Measurements from ENCODE around the gene CXCR6. TPM values are rescaled to one million over a fixed set of nuclear protein-coding genes. Genes with fewer than 3 reads are reported as not detected.

The CXCR6 gene
- total RNA-seq, 2 donors from 2014 or later = not detected

GRCh38 chr3:45912435-45912834, 30.8 kb upstream of the CXCR6 start:
- Histone ChIP-seq H3K9ac (ENCODE audit: extremely low read depth, low read length, poor library complexity, severe bottlenecking) (no peak overlapping the region), H3K27ac (ENCODE audit: low read depth, low read length) (no peak overlapping the region), H3K27me3 (ENCODE audit: control insufficient read depth, insufficient read depth, low read length, poor library complexity, severe bottlenecking) (peaks cover 17% of the 10 kb centered on the region), H3K36me3 (ENCODE audit: control insufficient read depth, insufficient read depth, low read length) (no peaks in the 10 kb centered on the region), H3K4me1 (ENCODE audit: control insufficient read depth, insufficient read depth, low read length) (no peaks in the 10 kb centered on the region), H3K9me3 (ENCODE audit: control insufficient read depth, low read length) (no peaks in the 10 kb centered on the region), H3K4me3 (ENCODE audit: low read length) (no peak overlapping the region)
- TF ChIP-seq, protein P1, sequence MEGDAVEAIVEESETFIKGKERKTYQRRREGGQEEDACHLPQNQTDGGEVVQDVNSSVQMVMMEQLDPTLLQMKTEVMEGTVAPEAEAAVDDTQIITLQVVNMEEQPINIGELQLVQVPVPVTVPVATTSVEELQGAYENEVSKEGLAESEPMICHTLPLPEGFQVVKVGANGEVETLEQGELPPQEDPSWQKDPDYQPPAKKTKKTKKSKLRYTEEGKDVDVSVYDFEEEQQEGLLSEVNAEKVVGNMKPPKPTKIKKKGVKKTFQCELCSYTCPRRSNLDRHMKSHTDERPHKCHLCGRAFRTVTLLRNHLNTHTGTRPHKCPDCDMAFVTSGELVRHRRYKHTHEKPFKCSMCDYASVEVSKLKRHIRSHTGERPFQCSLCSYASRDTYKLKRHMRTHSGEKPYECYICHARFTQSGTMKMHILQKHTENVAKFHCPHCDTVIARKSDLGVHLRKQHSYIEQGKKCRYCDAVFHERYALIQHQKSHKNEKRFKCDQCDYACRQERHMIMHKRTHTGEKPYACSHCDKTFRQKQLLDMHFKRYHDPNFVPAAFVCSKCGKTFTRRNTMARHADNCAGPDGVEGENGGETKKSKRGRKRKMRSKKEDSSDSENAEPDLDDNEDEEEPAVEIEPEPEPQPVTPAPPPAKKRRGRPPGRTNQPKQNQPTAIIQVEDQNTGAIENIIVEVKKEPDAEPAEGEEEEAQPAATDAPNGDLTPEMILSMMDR (conservative IDR thresholded peaks at IDR 0.05) = no peak
- no peak for DNase-seq
- Mint-ChIP-seq H3K27me3 (ENCODE audit: insufficient read depth) (peaks cover 10% of the 10 kb centered on the region), H3K4me3 (no peak overlapping the region), H3K36me3 (ENCODE audit: low read depth) (no peaks in the 10 kb centered on the region), H3K4me1 (no peaks in the 10 kb centered on the region), H3K9me3 (no peaks in the 10 kb centered on the region), H3K27ac (no peak overlapping the region)
- 90 to 93% methylated on average over 6 of the region's 6 CpGs for WGBS, 2 experiments (ENCODE audit: insufficient coverage in 1 of 2, insufficient read length in 1 of 2)

- Histone ChIP-seq H3K4me1 (ENCODE audit: control insufficient read depth, insufficient read depth, low read length) (no peaks in the 10 kb centered on the region), H3K27me3 (ENCODE audit: control insufficient read depth, insufficient read depth, low read length, poor library complexity, severe bottlenecking) (peaks cover 17% of the 10 kb centered on the region), H3K9me3 (ENCODE audit: control insufficient read depth, low read length) (no peaks in the 10 kb centered on the region), H3K27ac (ENCODE audit: low read depth, low read length) (no peak overlapping the region), H3K4me3 (ENCODE audit: low read length) (no peak overlapping the region), H3K36me3 (ENCODE audit: control insufficient read depth, insufficient read depth, low read length) (no peaks in the 10 kb centered on the region), H3K9ac (ENCODE audit: extremely low read depth, low read length, poor library complexity, severe bottlenecking) (no peak overlapping the region)
- TF ChIP-seq, protein P1 (conservative IDR thresholded peaks at IDR 0.05) = no peak
- Mint-ChIP-seq H3K27ac (no peak overlapping the region), H3K36me3 (ENCODE audit: low read depth) (peaks cover 8% of the 10 kb centered on the region), H3K4me1 (no peaks in the 10 kb centered on the region), H3K27me3 (ENCODE audit: insufficient read depth) (peaks cover 7% of the 10 kb centered on the region), H3K4me3 (no peak overlapping the region), H3K9me3 (no peaks in the 10 kb centered on the region)
- WGBS, 2 experiments (ENCODE audit: insufficient coverage in 1 of 2, insufficient read length in 1 of 2) = 89 to 93% methylated on average over 6 to 7 of the region's 7 CpGs
- no peak for DNase-seq
Observed at GRCh38 chr3:45914362-45915058, 28.8 kb upstream of the CXCR6 start.

DNA sequence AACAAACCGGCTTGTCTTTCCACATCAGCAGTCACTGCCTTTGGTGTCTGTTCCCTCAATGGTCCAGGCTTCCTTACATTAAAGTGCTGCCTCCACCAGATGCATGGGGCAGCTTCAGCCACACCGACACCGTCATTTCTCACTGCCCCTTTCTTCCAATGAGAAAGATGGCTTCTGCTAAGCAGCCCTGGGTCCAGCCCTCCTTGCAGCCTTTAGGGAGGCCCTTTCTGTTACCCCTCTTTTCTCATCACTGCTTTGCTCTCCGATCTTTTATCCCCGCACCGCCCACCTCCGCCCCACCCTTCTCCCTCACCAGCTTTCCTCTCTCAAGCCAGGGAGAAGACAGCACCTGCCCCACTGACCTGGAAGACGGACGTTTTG, 28.2 kb upstream of the CXCR6 start:
- no peak for DNase-seq
- Mint-ChIP-seq H3K4me3 (no peak overlapping the region), H3K4me1 (no peaks in the 10 kb centered on the region), H3K27ac (no peak overlapping the region), H3K36me3 (ENCODE audit: low read depth) (peaks cover 8% of the 10 kb centered on the region), H3K27me3 (ENCODE audit: insufficient read depth) (peaks cover 4% of the 10 kb centered on the region), H3K9me3 (no peaks in the 10 kb centered on the region)
- Histone ChIP-seq H3K4me3 (ENCODE audit: low read length) (no peak overlapping the region), H3K27ac (ENCODE audit: low read depth, low read length) (no peak overlapping the region), H3K27me3 (ENCODE audit: control insufficient read depth, insufficient read depth, low read length, poor library complexity, severe bottlenecking) (peaks cover 17% of the 10 kb centered on the region), H3K4me1 (ENCODE audit: control insufficient read depth, insufficient read depth, low read length) (no peaks in the 10 kb centered on the region), H3K9me3 (ENCODE audit: control insufficient read depth, low read length) (no peaks in the 10 kb centered on the region), H3K9ac (ENCODE audit: extremely low read depth, low read length, poor library complexity, severe bottlenecking) (no peak overlapping the region), H3K36me3 (ENCODE audit: control insufficient read depth, insufficient read depth, low read length) (no peaks in the 10 kb centered on the region)
- TF ChIP-seq, protein P1 (conservative IDR thresholded peaks at IDR 0.05) = no peak
- WGBS, 2 experiments (ENCODE audit: insufficient coverage in 1 of 2, insufficient read length in 1 of 2) = 70 to 85% methylated on average over 5 to 9 of the region's 9 CpGs

Measured in endodermal cell (in vitro differentiated cells).